GM12875 (cell line): ENCODE measurements around the gene GSX1.
"Not testable (repeated sequence)": the region's sequence is repeated elsewhere in the genome, so short reads cannot be mapped to it uniquely, and the experiment has no call there.

Source experiments
- H3K4me3 ChIP-seq: one replicate; pipeline ENCODE4 v1.5.1; 2011; ENCODE audit warnings: low read depth, low read length, control low read depth
- TF ChIP-seq, protein P1 (sequence below): IDR thresholded peaks from 2 replicates; pipeline ENCODE4 v1.5.1; 2011; ENCODE audit warnings: low read depth, mild to moderate bottlenecking, control low read depth, inconsistent platforms, low read length, moderate library complexity, borderline replicate concordance; ENCODE audit not compliant: insufficient read depth

The GSX1 gene

DNA sequence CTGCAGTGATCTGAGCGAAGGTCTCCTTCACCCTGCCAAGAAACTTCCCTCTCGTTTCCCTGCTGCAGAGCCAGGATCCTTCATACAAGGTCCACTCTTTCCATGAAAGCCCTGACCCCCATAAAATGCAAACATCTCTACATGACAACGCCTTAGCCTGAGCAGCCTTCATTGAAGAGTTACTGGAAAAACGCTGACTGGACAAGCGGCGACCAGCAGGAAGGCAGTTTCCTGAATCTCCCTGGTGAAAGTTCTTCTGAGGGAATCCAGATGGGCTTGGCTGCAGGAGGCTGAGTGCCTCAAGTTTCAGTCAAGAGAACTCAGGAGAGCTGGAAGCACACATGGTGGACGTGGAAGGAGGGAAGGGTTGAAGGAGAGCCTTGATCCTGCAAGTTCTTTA is 17.7 kb downstream of the GSX1 start:
- TF ChIP-seq, protein P1, sequence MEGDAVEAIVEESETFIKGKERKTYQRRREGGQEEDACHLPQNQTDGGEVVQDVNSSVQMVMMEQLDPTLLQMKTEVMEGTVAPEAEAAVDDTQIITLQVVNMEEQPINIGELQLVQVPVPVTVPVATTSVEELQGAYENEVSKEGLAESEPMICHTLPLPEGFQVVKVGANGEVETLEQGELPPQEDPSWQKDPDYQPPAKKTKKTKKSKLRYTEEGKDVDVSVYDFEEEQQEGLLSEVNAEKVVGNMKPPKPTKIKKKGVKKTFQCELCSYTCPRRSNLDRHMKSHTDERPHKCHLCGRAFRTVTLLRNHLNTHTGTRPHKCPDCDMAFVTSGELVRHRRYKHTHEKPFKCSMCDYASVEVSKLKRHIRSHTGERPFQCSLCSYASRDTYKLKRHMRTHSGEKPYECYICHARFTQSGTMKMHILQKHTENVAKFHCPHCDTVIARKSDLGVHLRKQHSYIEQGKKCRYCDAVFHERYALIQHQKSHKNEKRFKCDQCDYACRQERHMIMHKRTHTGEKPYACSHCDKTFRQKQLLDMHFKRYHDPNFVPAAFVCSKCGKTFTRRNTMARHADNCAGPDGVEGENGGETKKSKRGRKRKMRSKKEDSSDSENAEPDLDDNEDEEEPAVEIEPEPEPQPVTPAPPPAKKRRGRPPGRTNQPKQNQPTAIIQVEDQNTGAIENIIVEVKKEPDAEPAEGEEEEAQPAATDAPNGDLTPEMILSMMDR: no peak
- H3K4me3 ChIP-seq: no peak overlapping the region

DNA sequence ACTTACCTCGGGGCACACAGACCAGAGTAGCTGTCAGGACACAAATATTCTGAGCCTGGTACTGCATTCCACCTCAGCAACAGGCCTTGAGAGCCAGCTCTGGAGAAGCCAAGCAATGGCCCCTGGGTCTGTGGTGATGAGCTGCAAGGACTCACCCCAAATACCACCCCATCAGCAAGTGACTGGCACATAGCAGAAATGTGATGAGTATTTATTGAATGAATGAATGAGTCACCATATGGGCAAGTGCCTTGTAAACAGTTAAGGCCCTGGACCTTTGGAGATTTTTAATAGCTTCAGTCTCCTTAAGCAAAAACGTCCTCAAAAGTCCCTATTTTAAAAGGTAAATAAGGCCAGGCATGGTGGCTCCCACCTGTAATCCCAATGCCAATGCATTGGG is 18.2 kb downstream of the GSX1 start:
- H3K4me3 ChIP-seq: no peak overlapping the region
- TF ChIP-seq, protein P1: no peak

DNA sequence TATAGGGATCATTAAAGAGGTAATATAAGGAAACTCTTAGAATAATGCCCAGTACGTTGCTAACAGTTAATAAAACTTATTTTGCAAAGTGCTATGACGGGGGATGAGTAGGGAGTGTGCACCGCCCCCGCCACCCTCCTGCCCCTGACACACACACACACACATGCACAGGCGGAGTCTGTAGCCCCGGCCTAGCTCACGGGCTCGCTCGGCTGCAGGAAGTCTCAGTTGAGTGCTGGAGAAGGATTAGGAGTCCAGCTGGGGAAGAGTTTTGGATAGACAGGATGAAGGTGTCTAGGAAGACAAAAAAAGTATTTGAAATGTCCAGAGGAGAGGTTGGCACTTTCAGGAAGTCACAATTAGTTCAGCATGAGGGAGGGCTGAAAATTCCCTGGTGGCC is 21.5 kb downstream of the GSX1 start:
- no peak overlapping the region for H3K4me3 ChIP-seq
- TF ChIP-seq, protein P1: no peak

DNA sequence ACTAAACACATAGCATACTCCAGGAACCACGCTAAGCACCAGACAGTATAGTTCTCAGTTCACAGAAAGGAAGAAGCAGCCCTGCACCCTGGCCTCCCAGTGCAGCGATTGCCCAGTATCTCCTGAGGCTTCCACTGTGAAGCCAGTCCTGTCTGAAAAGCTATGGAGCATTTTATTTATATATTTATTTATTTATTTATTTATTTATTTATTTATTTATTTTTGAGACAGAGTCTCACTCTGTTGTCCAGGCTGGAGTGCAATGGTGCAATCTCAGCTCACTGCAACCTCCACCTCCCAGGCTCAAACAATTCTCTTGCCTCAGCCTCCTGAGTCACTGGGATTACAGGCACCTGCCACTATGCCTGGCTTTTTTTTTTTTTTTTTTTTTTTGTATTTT is 25.5 kb downstream of the GSX1 start:
- H3K4me3 ChIP-seq: not testable (repeated sequence)

DNA sequence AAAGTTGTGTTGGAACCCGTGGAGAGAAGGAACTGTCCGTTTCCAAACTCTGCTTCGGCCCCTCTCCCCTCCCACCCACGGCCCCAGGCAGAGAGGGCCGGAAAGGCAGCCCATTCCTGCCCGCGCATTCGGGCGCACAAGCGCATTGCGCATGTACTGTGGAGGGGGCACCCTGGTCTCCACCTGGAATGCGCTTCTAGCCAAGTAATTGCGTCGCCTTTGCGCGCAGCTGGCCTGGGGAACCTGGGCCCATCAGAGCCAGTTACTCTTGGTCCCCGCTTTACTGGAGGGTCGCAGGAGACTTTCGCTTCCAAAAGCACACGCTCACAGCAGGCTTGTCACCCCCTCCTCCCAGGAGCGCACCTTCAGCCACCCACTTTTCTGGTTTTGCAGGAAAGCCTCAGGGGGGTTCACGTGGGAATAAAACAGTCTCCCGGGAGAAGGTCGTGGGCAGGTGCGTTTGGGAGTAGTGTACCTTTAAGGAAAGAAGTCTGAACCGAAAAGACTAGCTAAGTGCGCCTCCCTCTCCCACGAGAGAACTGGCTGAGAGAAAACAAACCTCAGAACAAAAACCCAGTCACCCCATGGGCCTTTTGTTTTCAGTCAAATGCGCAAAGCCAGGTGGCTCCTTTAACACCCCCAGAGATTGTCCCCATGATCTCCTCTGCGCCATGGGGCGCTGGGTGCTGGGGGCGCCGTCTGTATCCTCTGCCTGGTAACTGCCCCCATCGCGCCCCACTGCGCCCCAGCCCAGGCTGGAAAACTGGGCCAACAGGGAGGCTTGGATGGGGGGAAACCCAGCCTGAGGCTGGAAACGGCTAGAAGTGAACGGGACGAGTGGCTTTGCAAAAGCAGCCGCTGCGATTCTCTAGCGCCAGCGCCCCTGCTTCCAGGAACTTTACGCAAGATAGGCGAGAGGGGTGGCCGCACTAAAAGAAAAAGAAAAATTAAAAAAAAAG is 28.5 kb downstream of the GSX1 start:
- H3K4me3 ChIP-seq: no peak overlapping the region
- TF ChIP-seq, protein P1: no peak

DNA sequence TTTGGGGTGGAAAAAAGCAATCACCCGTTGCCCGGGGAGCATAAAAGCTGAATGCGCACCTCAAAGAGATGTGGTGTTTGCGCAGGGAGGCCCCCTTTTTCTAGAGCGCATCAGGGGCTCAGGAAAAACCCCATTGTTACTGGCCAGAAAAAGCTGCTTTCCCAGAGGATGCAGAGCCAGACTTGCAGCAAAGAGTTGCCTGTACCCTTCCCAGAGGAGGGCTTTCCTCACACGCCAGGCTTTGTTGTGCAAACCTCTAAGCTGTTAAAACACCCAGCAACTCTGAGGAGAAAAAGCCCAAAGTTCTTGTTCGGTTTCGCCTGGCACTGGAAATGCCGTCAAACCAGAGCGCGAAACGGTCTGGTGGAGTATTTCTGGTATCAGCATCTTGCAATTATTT is 29.3 kb downstream of the GSX1 start:
- no peak overlapping the region for H3K4me3 ChIP-seq
- TF ChIP-seq, protein P1: no peak

DNA sequence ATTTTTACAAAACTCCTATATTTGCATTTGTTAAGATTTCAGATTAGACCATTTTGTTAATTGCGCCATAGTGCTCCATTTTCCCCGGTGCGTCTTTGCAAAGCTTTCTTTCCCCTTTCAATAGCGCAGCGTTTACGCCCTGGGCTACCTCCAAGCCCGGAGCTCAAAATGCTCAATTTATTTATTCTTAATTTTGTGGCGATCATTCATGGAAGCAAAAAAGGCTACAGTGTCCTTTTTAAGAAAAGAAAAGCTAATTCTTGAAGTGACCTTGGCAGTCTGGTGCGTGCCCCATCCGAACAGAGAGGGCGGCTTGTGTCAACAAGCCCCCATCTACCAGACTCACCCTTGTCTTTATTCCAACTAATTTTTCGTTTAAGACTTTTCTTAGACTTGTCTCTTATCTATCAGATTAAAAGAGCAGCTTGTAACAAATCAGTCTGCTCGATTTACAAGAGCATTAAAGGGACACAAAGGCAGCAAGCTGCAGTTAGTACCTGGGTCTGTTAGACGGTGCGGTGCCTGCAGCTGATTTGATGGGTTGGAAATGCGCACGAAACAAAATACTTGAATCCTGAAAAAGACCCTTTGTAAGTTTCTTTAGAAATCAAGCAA is 30.1 kb downstream of the GSX1 start:
- H3K4me3 ChIP-seq: no peak overlapping the region
- TF ChIP-seq, protein P1: no peak
